Ishikawa (cell line): ENCODE measurements around the gene CNN2.

Experiments
- CEBPB ChIP-seq: IDR thresholded peaks from 2 replicates; pipeline ENCODE4 v1.6.1; 2012
- CREB1 ChIP-seq: IDR thresholded peaks from 2 replicates; pipeline ENCODE4 v1.6.1; 2012; ENCODE audit warnings: low read depth
- EGR1 ChIP-seq: IDR thresholded peaks from 2 replicates; pipeline ENCODE4 v1.6.1; 2012
- EP300 ChIP-seq: IDR thresholded peaks from 2 replicates; pipeline ENCODE4 v1.6.1; 2012; ENCODE audit warnings: borderline replicate concordance
- FOXM1 ChIP-seq: IDR thresholded peaks from 2 replicates; pipeline ENCODE4 v1.6.1; 2012; ENCODE audit warnings: low read depth, borderline replicate concordance
- RAD21 ChIP-seq: IDR thresholded peaks from 2 replicates; pipeline ENCODE4 v1.6.1; 2012; ENCODE audit warnings: low read depth
- TAF1 ChIP-seq: IDR thresholded peaks from 2 replicates; pipeline ENCODE4 v1.6.1; 2012; ENCODE audit warnings: low read depth, mild to moderate bottlenecking
- TCF12 ChIP-seq: IDR thresholded peaks from 2 replicates; pipeline ENCODE4 v1.6.1; 2012; ENCODE audit warnings: low read depth
- TEAD4 ChIP-seq: IDR thresholded peaks from 2 replicates; pipeline ENCODE4 v1.6.1; 2012
- YY1 ChIP-seq: IDR thresholded peaks from 2 replicates; pipeline ENCODE4 v1.6.1; 2012; ENCODE audit warnings: low read depth
- ZBTB7A ChIP-seq: IDR thresholded peaks from 2 replicates; pipeline ENCODE4 v1.6.1; 2012; ENCODE audit warnings: low read depth
- TF ChIP-seq, protein P1 (sequence below): IDR thresholded peaks from 2 replicates; pipeline ENCODE4 v1.6.1; 2012
- TF ChIP-seq, protein P2 (sequence below): IDR thresholded peaks from 2 replicates; pipeline ENCODE4 v1.6.1; 2012

GRCh38 chr19:998064-998463, 28.3 kb upstream of the CNN2 start:
- TF ChIP-seq CREB1: no peak
- TF ChIP-seq, protein P1, sequence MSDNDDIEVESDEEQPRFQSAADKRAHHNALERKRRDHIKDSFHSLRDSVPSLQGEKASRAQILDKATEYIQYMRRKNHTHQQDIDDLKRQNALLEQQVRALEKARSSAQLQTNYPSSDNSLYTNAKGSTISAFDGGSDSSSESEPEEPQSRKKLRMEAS: no peak
- TF ChIP-seq ZBTB7A: no peak
- no peak for TF ChIP-seq TCF12
- TF ChIP-seq FOXM1: no peak
- TF ChIP-seq YY1: no peak
- TF ChIP-seq RAD21: no peak
- TF ChIP-seq EGR1: no peak
- no peak for TF ChIP-seq TAF1
- TF ChIP-seq CEBPB: no peak
- no peak for TF ChIP-seq EP300
- TF ChIP-seq, protein P2, sequence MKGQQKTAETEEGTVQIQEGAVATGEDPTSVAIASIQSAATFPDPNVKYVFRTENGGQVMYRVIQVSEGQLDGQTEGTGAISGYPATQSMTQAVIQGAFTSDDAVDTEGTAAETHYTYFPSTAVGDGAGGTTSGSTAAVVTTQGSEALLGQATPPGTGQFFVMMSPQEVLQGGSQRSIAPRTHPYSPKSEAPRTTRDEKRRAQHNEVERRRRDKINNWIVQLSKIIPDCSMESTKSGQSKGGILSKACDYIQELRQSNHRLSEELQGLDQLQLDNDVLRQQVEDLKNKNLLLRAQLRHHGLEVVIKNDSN: no peak
- no peak for TF ChIP-seq TEAD4
